Heart right ventricle (tissue), 16 donors: Measurements from ENCODE around the gene LRRC27. TPM values are rescaled to one million over a fixed set of nuclear protein-coding genes. Genes with fewer than 3 reads are reported as not detected.
"Not testable (repeated sequence)": the region's sequence is repeated elsewhere in the genome, so short reads cannot be mapped to it uniquely, and the experiment has no call there.

Experiments
- ATAC-seq, 8 donors: fragments of 200-7000 bp; cut with Tn5 transposase; one replicate each; pipeline ENCODE4 v1.9.1; 2020; ENCODE audit warnings: mild to moderate bottlenecking in 8 of 8, moderate library complexity in 8 of 8, moderate number of reproducible peaks in 1 of 8
- DNase-seq, 2 donors: peaks; one replicate each; pipeline ENCODE4 v3.0.0-alpha.2; 2020
- H3K27ac ChIP-seq, 10 donors: fragments of 200-600 bp; sonication (generic) in 2 of 10; one replicate each; pipeline versions ENCODE4 v1.5.0 to v1.8.0; 2020 to 2022; ENCODE audit warnings: mild to moderate bottlenecking in 3 of 10
- H3K27me3 ChIP-seq, 7 donors: fragments of 200-600 bp; one replicate each; pipeline ENCODE4 v1.8.0; 2021 to 2022; ENCODE audit warnings: mild to moderate bottlenecking in 2 of 7
- H3K36me3 ChIP-seq, 9 donors: fragments of 200-600 bp; sonication (generic) in 1 of 9; one replicate each; pipeline versions ENCODE4 v1.5.0 to v1.8.0; 2020 to 2022; ENCODE audit warnings: mild to moderate bottlenecking in 2 of 9
- H3K4me1 ChIP-seq, 9 donors: fragments of 200-600 bp; sonication (generic) in 1 of 9; one replicate each; pipeline versions ENCODE4 v1.5.0 to v1.8.0; 2020 to 2022; ENCODE audit warnings: mild to moderate bottlenecking in 4 of 9
- H3K4me3 ChIP-seq, 10 donors: fragments of 200-600 bp; sonication (generic) in 2 of 10; one replicate each; pipeline versions ENCODE4 v1.5.0 to v1.8.0; 2020 to 2022; ENCODE audit warnings: mild to moderate bottlenecking in 7 of 10, moderate library complexity in 2 of 10
- H3K9me3 ChIP-seq, 11 donors: fragments of 200-600 bp in 10 of 11; sonication (generic) in 2 of 11; one replicate each; pipeline versions ENCODE4 v1.5.0 to v1.8.0; 2013 to 2022; ENCODE audit warnings: mild to moderate bottlenecking in 2 of 11, control low read depth in 1 of 11, moderate library complexity in 1 of 11
- CTCF ChIP-seq, 9 donors: fragments of 200-600 bp; sonication (generic) in 2 of 9; IDR thresholded peaks; one replicate each; pipeline versions ENCODE4 v1.5.0 to v1.8.0; 2021 to 2022; ENCODE audit warnings: antibody characterized with exemption in 9 of 9, mild to moderate bottlenecking in 5 of 9, moderate library complexity in 1 of 9
- WGBS, 2 donors: extraction: QIAGEN DNeasy Blood & Tissue Kit; methylation state at CpG; one replicate each; pipeline ENCODE4 v1.1.7; 2013; ENCODE audit warnings: inconsistent platforms in 1 of 2; 5-methylcytosine and 5-hydroxymethylcytosine counted together
- intact Hi-C, 10 donors: fragments of 100-400 bp; cut with DNase I; formaldehyde crosslinking; loops; one replicate each; pipeline versions ENCODE4 v1.11.1 to v1.14.2; 2022
- polyA plus RNA-seq, 2 donors: library from polyadenylated mRNA; stranded (reverse); fragments of 200-250 nt; gene quantifications; one replicate each; pipeline ENCODE4 v1.2.3, GENCODE V29; 2013
- total RNA-seq, 10 donors: library from RNA; stranded (reverse); fragmentation: NEBNext Ultra II Directional in 3 of 10; extraction: Animal tissue kit (Norgen Biotek cat#: 25700) in 3 of 10; gene quantifications; one replicate each; pipeline versions ENCODE4 v1.2.1 to v1.2.4, GENCODE V29; 2021 to 2023
- donor health status: Arrhythmogenic right ventricular cardiomyopathy.
- donor health status: ischemic (EF 13 %, LVEDD 7.1; RV severe dilation, severe dysfunction).
- donor health status: healthy with polysubstance abuse.
- donor health status: DM: no; HTN: yes; CAD: no.
- donor health status: DM: no; HTN: no; CAD: no.
- donor health status: ischemic (EF 25% LVEDD 6.9; RV normal size, moderate dysfunction).
- donor health status: ischemic (EF 25% LVEDD 5.7; RV mildly dilated, moderate dysfunction).
- donor health status: healthy.
- donor health status: DM: yes; HTN: yes; CAD: no.
- donor health status: Ischemic cardiomyopathy.
- donor health status: ischemic (EF 35%, LVEDD 5.7; RV mildly dilated, moderate dysfunction).
- donor health status: nonischemic (EF 11% LVEDD 7.7; RV severe dilation, severe dysfunction).
- donor health status: DM: yes; HTN: yes; CAD: no.
- donor health status: PGD.
- donor health status: ischemic (EF 29% LVEDD 5.4; RV normal size, mild dysfunction).
- donor health status: nonischemic (EF 23%, LVEDD 6.1; RV moderate dilation, normal function).

Gene LRRC27
- total and polyA plus RNA-seq, 12 donors: 3.0 to 8.1 (median 4.7) TPM

GRCh38 chr10:132334631-132335188, 2.7 kb downstream of the LRRC27 start:
- no peak for ATAC-seq
- H3K4me1 ChIP-seq: peaks cover 5 to 45% (median 36%) of the 10 kb centered on the region in 9 donors
- intact Hi-C loops: no loop called here
- DNase-seq: no peak
- peaks cover 0 to 14% (median 0%) of the 10 kb centered on the region in 9 donors for H3K36me3 ChIP-seq
- H3K27me3 ChIP-seq: no peaks in the 10 kb centered on the region
- no peak for TF ChIP-seq CTCF (IDR thresholded peaks at IDR 0.05)
- peak overlapping the region in 1 of 10 donors; percentile 17 for H3K4me3 ChIP-seq
- H3K9me3 ChIP-seq: no peaks in the 10 kb centered on the region
- no peak overlapping the region for H3K27ac ChIP-seq
- WGBS, 2 donors: 95 to 97% methylated on average over 4 of the region's 4 CpGs

- H3K4me3 ChIP-seq: peak overlapping the region in 1 of 10 donors; percentile 17
- H3K4me1 ChIP-seq: peaks cover 5 to 38% (median 29%) of the 10 kb centered on the region in 9 donors
- H3K36me3 ChIP-seq: peaks cover 0 to 15% (median 0%) of the 10 kb centered on the region in 9 donors
- peak overlapping the region in 7 of 10 donors; percentile 7 to 87 (median 61) for H3K27ac ChIP-seq
- ATAC-seq: no peak
- TF ChIP-seq CTCF (IDR thresholded peaks at IDR 0.05): no peak
- no peaks in the 10 kb centered on the region for H3K27me3 ChIP-seq
- 81 to 90% methylated on average over 14 of the region's 14 CpGs for WGBS, 2 donors
- intact Hi-C loops: no loop called here
- H3K9me3 ChIP-seq: no peaks in the 10 kb centered on the region
- DNase-seq: peak in 1 of 2 donors; percentile 40
Observed at GRCh38 chr10:132335189-132336063, 3.4 kb downstream of the LRRC27 start.

- DNase-seq (no peak), ATAC-seq (peak in 4 of 8 donors; percentile 11 to 29 (median 26))
- Histone ChIP-seq H3K9me3 (no peaks in the 10 kb centered on the region), H3K4me3 (peak overlapping the region in 6 of 10 donors; percentile 48 to 59 (median 55)), H3K4me1 (peaks cover 5 to 30% (median 23%) of the 10 kb centered on the region in 9 donors), H3K27me3 (no peaks in the 10 kb centered on the region), H3K36me3 (peaks cover 0 to 15% (median 0%) of the 10 kb centered on the region in 9 donors), H3K27ac (peak overlapping the region in 9 of 10 donors; percentile 7 to 87 (median 65))
- WGBS, 2 donors: 41 to 43% methylated on average over 11 of the region's 11 CpGs
- no peak for TF ChIP-seq CTCF (IDR thresholded peaks at IDR 0.05)
- intact Hi-C loops: no loop called here
Observed at GRCh38 chr10:132336064-132336746, 4.2 kb downstream of the LRRC27 start.

GRCh38 chr10:132336919-132337407, 5.0 kb downstream of the LRRC27 start:
- no peak for TF ChIP-seq CTCF (IDR thresholded peaks at IDR 0.05)
- H3K27ac ChIP-seq: peak overlapping the region in 9 of 10 donors; percentile 48 to 87 (median 65)
- 36 to 50% methylated on average over 19 of the region's 19 CpGs for WGBS, 2 donors
- H3K4me1 ChIP-seq: peaks cover 5 to 28% (median 22%) of the 10 kb centered on the region in 9 donors
- intact Hi-C loops: no loop called here
- DNase-seq (no peak), ATAC-seq (peak in 4 of 8 donors; percentile 35 to 42 (median 38))
- peak overlapping the region; percentile 14 to 59 (median 48) for H3K4me3 ChIP-seq
- no peaks in the 10 kb centered on the region for H3K9me3 ChIP-seq
- H3K27me3 ChIP-seq: no peaks in the 10 kb centered on the region
- peaks cover 0 to 15% (median 0%) of the 10 kb centered on the region in 9 donors for H3K36me3 ChIP-seq

- H3K9me3 ChIP-seq: not testable (repeated sequence)
- 96% methylated on average over 7 of the region's 7 CpGs for WGBS, 2 donors
Observed at GRCh38 chr10:132337854-132338253, 5.9 kb downstream of the LRRC27 start.

More at GRCh38 chr10:132337854-132338253, 5.9 kb downstream of the LRRC27 start:
- ATAC-seq, H3K27ac ChIP-seq, DNase-seq, intact Hi-C loops, H3K27me3 ChIP-seq: not testable (repeated sequence)
- Histone ChIP-seq H3K4me1 (peaks cover 0 to 20% (median 14%) of the 10 kb centered on the region in 9 donors), H3K36me3 (peaks cover 0 to 24% (median 0%) of the 10 kb centered on the region in 9 donors), H3K4me3 (peak overlapping the region in 2 of 10 donors; percentile 48 to 55)
